Esophagus muscularis mucosa (tissue), 4 donors: ENCODE measurements around the gene CRYBG2. TPM values are rescaled to one million over a fixed set of nuclear protein-coding genes. Genes with fewer than 3 reads are reported as not detected.

Experiments
- DNase-seq: peaks from one replicate; pipeline ENCODE4 v3.0.0-alpha.2; 2017; ENCODE audit errors: extremely low spot score
- H3K27ac ChIP-seq, 4 donors: fragments of 200-600 bp; sonication (generic); replicated peaks in 1 of 4; 1 replicate in 3 of 4; 2 replicates in 1 of 4; pipeline ENCODE4 v1.5.1; 2016 to 2019; ENCODE audit warnings: mild to moderate bottlenecking in 1 of 4
- H3K27me3 ChIP-seq, 4 donors: fragments of 200-600 bp; sonication (generic); one replicate each; pipeline versions ENCODE4 v1.5.1 to v1.6.0; 2016 to 2019
- H3K36me3 ChIP-seq, 4 donors: fragments of 200-600 bp; sonication (generic); one replicate each; pipeline ENCODE4 v1.5.1; 2016 to 2019
- H3K4me1 ChIP-seq, 4 donors: fragments of 200-600 bp; sonication (generic); one replicate each; pipeline ENCODE4 v1.5.1; 2016 to 2019
- H3K4me3 ChIP-seq, 4 donors: fragments of 200-600 bp; sonication (generic); 1 replicate in 2 of 4; 2 replicates in 2 of 4; pipeline ENCODE4 v1.5.1; 2016 to 2019; ENCODE audit warnings: mild to moderate bottlenecking in 4 of 4, moderate library complexity in 1 of 4
- H3K9me3 ChIP-seq, 4 donors: fragments of 200-600 bp; sonication (generic); 1 replicate in 3 of 4; 2 replicates in 1 of 4; pipeline ENCODE4 v1.5.1; 2016 to 2019
- CTCF ChIP-seq, 3 experiments: fragments of 200-600 bp in 2 of 3; fragments of 450-650 bp in 1 of 3; sonication (generic) in 2 of 3; IDR thresholded peaks; one replicate each; pipeline ENCODE4 v1.5.1; 2017 to 2019; ENCODE audit warnings: antibody characterized with exemption in 3 of 3, mild to moderate bottlenecking in 2 of 3, moderate library complexity in 1 of 3
- EP300 ChIP-seq: sonication (generic); formaldehyde crosslinking; IDR thresholded peaks from one replicate; pipeline ENCODE4 v1.6.1; 2017; ENCODE audit warnings: antibody characterized with exemption
- POLR2A ChIP-seq: fragments of 450-650 bp; IDR thresholded peaks from one replicate; pipeline ENCODE4 v1.6.1; 2017; ENCODE audit warnings: antibody characterized with exemption, moderate library complexity, mild to moderate bottlenecking, low read depth
- POLR2AphosphoS5 ChIP-seq, 2 donors: sonication (generic); formaldehyde crosslinking; IDR thresholded peaks; one replicate each; pipeline ENCODE4 v1.6.1; 2017; ENCODE audit warnings: antibody characterized with exemption in 2 of 2
- WGBS: methylation state at CpG from one replicate; pipeline ENCODE4 v1.1.5; 2018; 5-methylcytosine and 5-hydroxymethylcytosine counted together
- intact Hi-C: fragments of 100-400 bp; cut with DNase I; formaldehyde crosslinking; loops from one replicate; pipeline ENCODE4 v1.15.1; 2023
- total RNA-seq, 4 donors: library from RNA; depleted of rRNA; stranded (reverse); fragments of >200 nt; gene quantifications; one replicate each; pipeline versions ENCODE4 v1.1.0 to v1.2.1, GENCODE V29; 2016

The CRYBG2 gene
- total RNA-seq, 4 donors from 2014 or later = 0.42 to 0.86 TPM; not detected in 2

GRCh38 chr1:26297791-26298124 is 56.2 kb downstream of the CRYBG2 start:
- H3K36me3 ChIP-seq = peaks cover 7 to 37% (median 16%) of the 10 kb centered on the region in 4 donors

GRCh38 chr1:26297057-26297790 is 56.7 kb downstream of the CRYBG2 start:
- Histone ChIP-seq H3K36me3 (peaks cover 7 to 37% (median 16%) of the 10 kb centered on the region in 4 donors), H3K9me3 (no peaks in the 10 kb centered on the region), H3K27ac (no peak overlapping the region), H3K4me3 (no peak overlapping the region), H3K27me3 (no peaks in the 10 kb centered on the region), H3K4me1 (peaks cover 0 to 4% (median 0%) of the 10 kb centered on the region in 4 donors)
- TF ChIP-seq POLR2A (no peak), EP300 (no peak), CTCF (IDR thresholded peaks at IDR 0.05) (no peak), POLR2AphosphoS5 (IDR thresholded peaks at IDR 0.05) (no peak)
- intact Hi-C loops = no loop called here
- 85% methylated on average over 4 of the region's 12 CpGs for WGBS
- DNase-seq = no peak

More at GRCh38 chr1:26297791-26298124, 56.2 kb downstream of the CRYBG2 start:
- no peak overlapping the region for H3K27ac ChIP-seq
- H3K4me3 ChIP-seq = no peak overlapping the region
- H3K27me3 ChIP-seq = no peaks in the 10 kb centered on the region
- H3K9me3 ChIP-seq = no peaks in the 10 kb centered on the region
- intact Hi-C loops = no loop called here
- peaks cover 0 to 5% (median 0%) of the 10 kb centered on the region in 4 donors for H3K4me1 ChIP-seq
- DNase-seq = no peak
- no peak for TF ChIP-seq POLR2A
- no peak for TF ChIP-seq CTCF (IDR thresholded peaks at IDR 0.05)
- no peak for TF ChIP-seq EP300
- TF ChIP-seq POLR2AphosphoS5 (IDR thresholded peaks at IDR 0.05) = no peak
- 82% methylated on average over 3 of the region's 6 CpGs for WGBS

GRCh38 chr1:26296340-26297056 is 57.4 kb downstream of the CRYBG2 start:
- no peak for TF ChIP-seq EP300
- TF ChIP-seq CTCF (IDR thresholded peaks at IDR 0.05) = no peak
- no peak for TF ChIP-seq POLR2A
- TF ChIP-seq POLR2AphosphoS5 (IDR thresholded peaks at IDR 0.05) = no peak
- WGBS = 91% methylated on average over 16 of the region's 16 CpGs
- Histone ChIP-seq H3K27me3 (no peaks in the 10 kb centered on the region), H3K36me3 (peaks cover 7 to 36% (median 16%) of the 10 kb centered on the region in 4 donors), H3K4me3 (no peak overlapping the region), H3K4me1 (peaks cover 0 to 5% (median 1%) of the 10 kb centered on the region in 4 donors), H3K9me3 (no peaks in the 10 kb centered on the region), H3K27ac (no peak overlapping the region)
- DNase-seq = no peak
- intact Hi-C loops = no loop called here

- no peak overlapping the region for H3K4me3 ChIP-seq
- no peaks in the 10 kb centered on the region for H3K27me3 ChIP-seq
- no peak overlapping the region for H3K27ac ChIP-seq
- DNase-seq = no peak
- WGBS = 94% methylated on average over 22 of the region's 22 CpGs
- intact Hi-C loops = no loop called here
- no peaks in the 10 kb centered on the region for H3K9me3 ChIP-seq
- peaks cover 3 to 16% (median 12%) of the 10 kb centered on the region in 4 donors for H3K4me1 ChIP-seq
- no peak for TF ChIP-seq CTCF (IDR thresholded peaks at IDR 0.05)
- no peak for TF ChIP-seq POLR2AphosphoS5 (IDR thresholded peaks at IDR 0.05)
- peaks cover 7 to 26% (median 9%) of the 10 kb centered on the region in 4 donors for H3K36me3 ChIP-seq
Observed at GRCh38 chr1:26295194-26296138, 58.5 kb downstream of the CRYBG2 start.
